Mucosa of descending colon (tissue), 3 donors: ENCODE measurements around the gene ZNF385B. TPM values are rescaled to one million over a fixed set of nuclear protein-coding genes. Genes with fewer than 3 reads are reported as not detected.

Experiments
- ATAC-seq: fragments of 200-7000 bp; cut with Tn5 transposase; one replicate; pipeline ENCODE4 v1.9.1; 2020; ENCODE audit warnings: mild to moderate bottlenecking, moderate library complexity
- DNase-seq, 3 donors: peaks; one replicate each; pipeline ENCODE4 v3.0.0-alpha.2; 2020
- H3K36me3 ChIP-seq: fragments of 200-600 bp; one replicate; pipeline ENCODE4 v1.8.0; 2021; ENCODE audit warnings: low read depth, mild to moderate bottlenecking
- H3K4me1 ChIP-seq: fragments of 200-600 bp; one replicate; pipeline ENCODE4 v1.8.0; 2021; ENCODE audit warnings: low read depth, mild to moderate bottlenecking
- H3K4me3 ChIP-seq: fragments of 200-600 bp; one replicate; pipeline ENCODE4 v1.8.0; 2021; ENCODE audit warnings: mild to moderate bottlenecking
- H3K9me3 ChIP-seq: fragments of 200-600 bp; one replicate; pipeline ENCODE4 v1.8.0; 2021; ENCODE audit warnings: mild to moderate bottlenecking
- CTCF ChIP-seq: fragments of 200-600 bp; IDR thresholded peaks from one replicate; pipeline ENCODE4 v1.8.0; 2022; ENCODE audit warnings: antibody characterized with exemption, mild to moderate bottlenecking
- intact Hi-C, 2 donors: fragments of 100-400 bp; cut with DNase I in 1 of 2; cut with micrococcal nuclease in 1 of 2; formaldehyde crosslinking; loops; one replicate each; pipeline versions ENCODE4 v1.11.0 to v1.11.1; 2022; cut with DNase I, micrococcal nuclease
- total RNA-seq, 3 donors: library from RNA; stranded (reverse); fragmentation: NEBNext Ultra II Directional in 2 of 3; extraction: Animal tissue kit (Norgen Biotek cat#: 25700) in 2 of 3; gene quantifications; one replicate each; pipeline versions ENCODE4 v1.2.1 to v1.2.4, GENCODE V29; 2021 to 2023
- donor health status: DM: no; HTN: no; CAD: no; lungs with moderate emphysema.
- donor health status: DM: no; HTN: no; CAD: no.
- donor health status: DM: no; HTN: yes; CAD: no.

Gene ZNF385B
- total RNA-seq, 3 donors from 2014 or later = 1.2 to 2.2 (median 1.6) TPM

- no peak overlapping the region for H3K4me3 ChIP-seq
- DNase-seq (peak in 1 of 3 donors; percentile 19), ATAC-seq (no peak)
- no peaks in the 10 kb centered on the region for H3K9me3 ChIP-seq
- TF ChIP-seq CTCF = no peak
- no peaks in the 10 kb centered on the region for H3K4me1 ChIP-seq
- intact Hi-C loops = loop anchor here in 1 of 2 donors (10.0 kb wide), 1 partner anchor 228 kb away; no protein-coding TSS in a partner anchor
- H3K36me3 ChIP-seq = no peaks in the 10 kb centered on the region
Measured at GRCh38 chr2:179443180-179443579, 418.2 kb downstream of the ZNF385B start.

- no peak for DNase-seq
- no peaks in the 10 kb centered on the region for H3K36me3 ChIP-seq
- H3K9me3 ChIP-seq = no peaks in the 10 kb centered on the region
- H3K4me1 ChIP-seq = no peaks in the 10 kb centered on the region
- ATAC-seq = no peak
- TF ChIP-seq CTCF = no peak
- no peak overlapping the region for H3K4me3 ChIP-seq
- intact Hi-C loops = loop anchor here in 1 of 2 donors (10.0 kb wide), 1 partner anchor 227 kb away; no protein-coding TSS in a partner anchor
Measured at GRCh38 chr2:179442206-179442605, 419.2 kb downstream of the ZNF385B start.

- no peaks in the 10 kb centered on the region for H3K4me1 ChIP-seq
- DNase-seq (no peak), ATAC-seq (no peak)
- H3K4me3 ChIP-seq = no peak overlapping the region
- no peak for TF ChIP-seq CTCF
- no peaks in the 10 kb centered on the region for H3K9me3 ChIP-seq
- intact Hi-C loops = loop anchor here in 1 of 2 donors (10.0 kb wide), 1 partner anchor 227 kb away; no protein-coding TSS in a partner anchor
- no peaks in the 10 kb centered on the region for H3K36me3 ChIP-seq
Measured at GRCh38 chr2:179441551-179441950, 419.9 kb downstream of the ZNF385B start.

GRCh38 chr2:179440642-179441251 is 420.7 kb downstream of the ZNF385B start:
- Histone ChIP-seq H3K36me3 (no peaks in the 10 kb centered on the region), H3K9me3 (no peaks in the 10 kb centered on the region), H3K4me3 (no peak overlapping the region), H3K4me1 (no peaks in the 10 kb centered on the region)
- peak; percentile 38 for TF ChIP-seq CTCF
- intact Hi-C loops = loop anchor here in 1 of 2 donors (10.0 kb wide), 1 partner anchor 226 kb away; no protein-coding TSS in a partner anchor
- ATAC-seq (no peak), DNase-seq (peak in 1 of 3 donors; percentile 8)

- Histone ChIP-seq H3K36me3 (no peaks in the 10 kb centered on the region), H3K4me3 (no peak overlapping the region), H3K4me1 (no peaks in the 10 kb centered on the region), H3K9me3 (no peaks in the 10 kb centered on the region)
- no peak for DNase-seq
- intact Hi-C loops = no loop called here
- no peak for ATAC-seq
- TF ChIP-seq CTCF = no peak
Measured at GRCh38 chr2:179438654-179439053, 422.8 kb downstream of the ZNF385B start.
